AG04449 (cell line): ENCODE data around the gene NELL2.

ENCODE experiments used
- CTCF ChIA-PET: fragments of 350-600 bp; formaldehyde crosslinking; extraction: SDS; loops from one replicate; lab custom pipeline; 2021; ENCODE audit warnings: antibody characterized with exemption; lab: Yijun Ruan, JAX
- POLR2A ChIA-PET: fragments of 400-600, 350-600 bp; formaldehyde crosslinking; extraction: SDS; loops from one replicate; lab custom pipeline; 2020; ENCODE audit warnings: antibody characterized with exemption, inconsistent platforms; lab: Yijun Ruan, JAX
- DNase-seq: peaks from one replicate; pipeline ENCODE4 v3.0.0-alpha.2; 2010; ENCODE audit warnings: low read depth, low spot score
- H3K4me3 ChIP-seq: 2 replicates; pipeline ENCODE4 v1.5.1; 2011; ENCODE audit warnings: low read depth, mild to moderate bottlenecking, control low read depth, low read length
- TF ChIP-seq, protein P1 (sequence below): IDR thresholded peaks from one replicate; pipeline ENCODE4 v1.5.1; 2011; ENCODE audit warnings: mild to moderate bottlenecking, moderate library complexity, low read length, control low read depth, inconsistent platforms; ENCODE audit not compliant: insufficient read depth; ENCODE audit errors: missing control alignments

NELL2 gene

GRCh38 chr12:44459569-44459968 lies 416.5 kb downstream of the NELL2 start:
- H3K4me3 ChIP-seq, result no peak overlapping the region
- POLR2A ChIA-PET, result no interaction called here
- CTCF ChIA-PET, result no interaction called here
- TF ChIP-seq, protein P1, sequence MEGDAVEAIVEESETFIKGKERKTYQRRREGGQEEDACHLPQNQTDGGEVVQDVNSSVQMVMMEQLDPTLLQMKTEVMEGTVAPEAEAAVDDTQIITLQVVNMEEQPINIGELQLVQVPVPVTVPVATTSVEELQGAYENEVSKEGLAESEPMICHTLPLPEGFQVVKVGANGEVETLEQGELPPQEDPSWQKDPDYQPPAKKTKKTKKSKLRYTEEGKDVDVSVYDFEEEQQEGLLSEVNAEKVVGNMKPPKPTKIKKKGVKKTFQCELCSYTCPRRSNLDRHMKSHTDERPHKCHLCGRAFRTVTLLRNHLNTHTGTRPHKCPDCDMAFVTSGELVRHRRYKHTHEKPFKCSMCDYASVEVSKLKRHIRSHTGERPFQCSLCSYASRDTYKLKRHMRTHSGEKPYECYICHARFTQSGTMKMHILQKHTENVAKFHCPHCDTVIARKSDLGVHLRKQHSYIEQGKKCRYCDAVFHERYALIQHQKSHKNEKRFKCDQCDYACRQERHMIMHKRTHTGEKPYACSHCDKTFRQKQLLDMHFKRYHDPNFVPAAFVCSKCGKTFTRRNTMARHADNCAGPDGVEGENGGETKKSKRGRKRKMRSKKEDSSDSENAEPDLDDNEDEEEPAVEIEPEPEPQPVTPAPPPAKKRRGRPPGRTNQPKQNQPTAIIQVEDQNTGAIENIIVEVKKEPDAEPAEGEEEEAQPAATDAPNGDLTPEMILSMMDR, result no peak
- DNase-seq, result no peak
